Progenitor cell of endocrine pancreas (in vitro differentiated cells): ENCODE results near the gene ZDHHC14. TPM values are rescaled to one million over a fixed set of nuclear protein-coding genes. Genes with fewer than 3 reads are reported as not detected.

Experiments
- DNase-seq: peaks from one replicate; pipeline ENCODE4 v3.0.0; 2021; ENCODE audit warnings: low spot score; ENCODE audit not compliant: unreplicated experiment
- H3K27ac Mint-ChIP-seq: 2 replicates; pipeline ENCODE4 v1.8.0; 2021; ENCODE audit warnings: mild to moderate bottlenecking, moderate library complexity, mixed read lengths
- H3K27me3 Mint-ChIP-seq: 2 replicates; pipeline ENCODE4 v1.8.0; 2021; ENCODE audit warnings: mixed read lengths
- H3K36me3 Mint-ChIP-seq: 2 replicates; pipeline ENCODE4 v1.8.0; 2022; ENCODE audit warnings: mixed read lengths; ENCODE audit not compliant: insufficient read depth
- H3K4me1 Mint-ChIP-seq: 2 replicates; pipeline ENCODE4 v1.8.0; 2021; ENCODE audit warnings: low read depth, mixed read lengths
- H3K4me3 Mint-ChIP-seq: 2 replicates; pipeline ENCODE4 v1.8.0; 2021; ENCODE audit warnings: low read depth, mild to moderate bottlenecking, moderate library complexity, mixed read lengths
- H3K9me3 Mint-ChIP-seq: 2 replicates; pipeline ENCODE4 v1.8.0; 2021; ENCODE audit warnings: low read depth, mixed read lengths
- CTCF ChIP-seq: fragments of 200-600 bp; sonication (generic); IDR thresholded peaks from one replicate; pipeline ENCODE4 v1.5.0; 2021; ENCODE audit warnings: antibody characterized with exemption, mild to moderate bottlenecking; ENCODE audit not compliant: unreplicated experiment
- total RNA-seq: library from RNA; stranded (reverse); gene quantifications from 2 replicates; pipeline ENCODE4 v1.2.1, GENCODE V29; 2021

ZDHHC14 gene
- total RNA-seq, 1 donor from 2014 or later: 9.0 TPM

- DNase-seq: no peak
- no peak overlapping the region for H3K4me3 Mint-ChIP-seq
- H3K27me3 Mint-ChIP-seq: no peaks in the 10 kb centered on the region
- no peak overlapping the region for H3K27ac Mint-ChIP-seq
- no peaks in the 10 kb centered on the region for H3K36me3 Mint-ChIP-seq
- peaks cover 15% of the 10 kb centered on the region for H3K4me1 Mint-ChIP-seq
- no peaks in the 10 kb centered on the region for H3K9me3 Mint-ChIP-seq
- no peak for TF ChIP-seq CTCF
These were observed 146.5 kb downstream of the ZDHHC14 start for GRCh38 chr6:157527471-157527907.

GRCh38 chr6:157528931-157529653, 148.1 kb downstream of the ZDHHC14 start:
- Mint-ChIP-seq H3K4me1 (peaks cover 22% of the 10 kb centered on the region), H3K4me3 (no peak overlapping the region), H3K27ac (no peak overlapping the region), H3K36me3 (no peaks in the 10 kb centered on the region), H3K27me3 (no peaks in the 10 kb centered on the region), H3K9me3 (no peaks in the 10 kb centered on the region)
- no peak for TF ChIP-seq CTCF
- DNase-seq: no peak

- TF ChIP-seq CTCF: no peak
- DNase-seq: no peak
- Mint-ChIP-seq H3K9me3 (no peaks in the 10 kb centered on the region), H3K27ac (no peak overlapping the region), H3K36me3 (no peaks in the 10 kb centered on the region), H3K4me1 (peaks cover 22% of the 10 kb centered on the region), H3K27me3 (no peaks in the 10 kb centered on the region), H3K4me3 (no peak overlapping the region)
These were observed 148.7 kb downstream of the ZDHHC14 start for GRCh38 chr6:157529654-157530039.

- no peak overlapping the region for H3K27ac Mint-ChIP-seq
- no peak overlapping the region for H3K4me3 Mint-ChIP-seq
- peaks cover 1% of the 10 kb centered on the region for H3K27me3 Mint-ChIP-seq
- DNase-seq: no peak
- H3K9me3 Mint-ChIP-seq: no peaks in the 10 kb centered on the region
- no peak for TF ChIP-seq CTCF
- no peaks in the 10 kb centered on the region for H3K36me3 Mint-ChIP-seq
- H3K4me1 Mint-ChIP-seq: peaks cover 25% of the 10 kb centered on the region
These were observed 149.1 kb downstream of the ZDHHC14 start for GRCh38 chr6:157530126-157530525.

GRCh38 chr6:157530724-157531168, 149.8 kb downstream of the ZDHHC14 start:
- Mint-ChIP-seq H3K27ac (peak overlapping the region; percentile 93), H3K36me3 (no peaks in the 10 kb centered on the region), H3K4me3 (peak overlapping the region; percentile 42), H3K27me3 (peaks cover 5% of the 10 kb centered on the region), H3K9me3 (no peaks in the 10 kb centered on the region), H3K4me1 (peaks cover 31% of the 10 kb centered on the region)
- DNase-seq: no peak
- TF ChIP-seq CTCF: no peak
